Heart left ventricle (tissue), 16 donors: ENCODE results near the gene FAM83E. TPM values are rescaled to one million over a fixed set of nuclear protein-coding genes. Genes with fewer than 3 reads are reported as not detected.
"Not testable (repeated sequence)": the region's sequence is repeated elsewhere in the genome, so short reads cannot be mapped to it uniquely, and the experiment has no call there.

Source experiments
- ATAC-seq, 4 donors: fragments of 200-7000 bp; cut with Tn5 transposase; one replicate each; pipeline ENCODE4 v1.9.1; 2020 to 2022; ENCODE audit warnings: moderate library complexity in 4 of 4, mild to moderate bottlenecking in 3 of 4, moderate number of reproducible peaks in 1 of 4
- DNase-seq, 5 donors: peaks; one replicate each; pipeline ENCODE4 v3.0.0-alpha.2; 2020
- H3K27ac ChIP-seq, 12 donors: fragments of 200-600 bp; sonication (generic) in 4 of 12; one replicate each; pipeline versions ENCODE4 v1.5.0 to v1.8.0; 2016 to 2022; ENCODE audit warnings: mild to moderate bottlenecking in 2 of 12
- H3K27me3 ChIP-seq, 9 donors: fragments of 200-600 bp; sonication (generic) in 2 of 9; one replicate each; pipeline versions ENCODE4 v1.5.1 to v1.8.0; 2016 to 2022; ENCODE audit warnings: mild to moderate bottlenecking in 3 of 9
- H3K36me3 ChIP-seq, 9 donors: fragments of 200-600 bp; sonication (generic) in 2 of 9; one replicate each; pipeline versions ENCODE4 v1.5.0 to v1.8.0; 2018 to 2022; ENCODE audit warnings: mild to moderate bottlenecking in 2 of 9
- H3K4me1 ChIP-seq, 12 donors: fragments of 200-600 bp; sonication (generic) in 4 of 12; one replicate each; pipeline versions ENCODE4 v1.5.0 to v1.8.0; 2016 to 2022; ENCODE audit warnings: mild to moderate bottlenecking in 3 of 12
- H3K4me3 ChIP-seq, 12 donors: fragments of 200-600 bp; sonication (generic) in 4 of 12; one replicate each; pipeline versions ENCODE4 v1.5.0 to v1.8.0; 2017 to 2022; ENCODE audit warnings: mild to moderate bottlenecking in 9 of 12, moderate library complexity in 4 of 12
- H3K9me3 ChIP-seq, 12 donors: fragments of 200-600 bp; sonication (generic) in 4 of 12; one replicate each; pipeline versions ENCODE4 v1.5.0 to v1.8.0; 2016 to 2022; ENCODE audit warnings: mild to moderate bottlenecking in 1 of 12
- POLR2A ChIP-seq, 2 donors: fragments of 450-650 bp; IDR thresholded peaks; one replicate each; pipeline ENCODE4 v1.6.1; 2017; ENCODE audit warnings: antibody characterized with exemption in 2 of 2, mild to moderate bottlenecking in 2 of 2, moderate library complexity in 2 of 2
- WGBS, 4 donors: extraction: QIAGEN DNeasy Blood & Tissue Kit in 2 of 4; methylation state at CpG; one replicate each; pipeline versions ENCODE4 v1.1.5 to v1.1.7; 2013 to 2018; 5-methylcytosine and 5-hydroxymethylcytosine counted together
- intact Hi-C, 10 donors: fragments of 100-400 bp; cut with DNase I; formaldehyde crosslinking; loops; one replicate each; pipeline versions ENCODE4 v1.11.1 to v1.14.2; 2022
- polyA plus RNA-seq, 2 donors: library from polyadenylated mRNA; stranded (reverse); fragments of 200-250 nt; gene quantifications; one replicate each; pipeline ENCODE4 v1.2.3, GENCODE V29; 2013
- total RNA-seq, 9 donors: library from RNA; depleted of rRNA in 2 of 9; stranded (reverse); fragments of >200 nt in 2 of 9; fragmentation: NEBNext Ultra II Directional in 3 of 9; extraction: Animal tissue kit (Norgen Biotek cat#: 25700) in 3 of 9; gene quantifications; one replicate each; pipeline versions ENCODE4 v1.1.0 to v1.2.4, GENCODE V29; 2016 to 2023
- TF ChIP-seq, protein P1 (sequence below), 12 donors: fragments of 200-600 bp; sonication (generic) in 4 of 12; IDR thresholded peaks; one replicate each; pipeline versions ENCODE4 v1.5.0 to v1.8.0; 2018 to 2022; ENCODE audit warnings: antibody characterized with exemption in 12 of 12, mild to moderate bottlenecking in 5 of 12
- donor health status: ischemic (EF 13 %, LVEDD 7.1; RV severe dilation, severe dysfunction).
- donor health status: healthy with polysubstance abuse.
- donor health status: DM: no; HTN: yes; CAD: no.
- donor health status: DM: no; HTN: no; CAD: no.
- donor health status: ischemic (EF 25% LVEDD 6.9; RV normal size, moderate dysfunction).
- donor health status: ischemic (EF 25% LVEDD 5.7; RV mildly dilated, moderate dysfunction).
- donor health status: healthy.
- donor health status: DM: yes; HTN: yes; CAD: no.
- donor health status: ischemic (EF 35%, LVEDD 5.7; RV mildly dilated, moderate dysfunction).
- donor health status: nonischemic (EF 11% LVEDD 7.7; RV severe dilation, severe dysfunction).
- donor health status: DM: yes; HTN: yes; CAD: no.
- donor health status: PGD.
- donor health status: ischemic (EF 29% LVEDD 5.4; RV normal size, mild dysfunction).
- donor health status: nonischemic (EF 23%, LVEDD 6.1; RV moderate dilation, normal function).

Gene FAM83E
- total and polyA plus RNA-seq, 11 donors: 0.14 TPM; not detected in 10

DNA sequence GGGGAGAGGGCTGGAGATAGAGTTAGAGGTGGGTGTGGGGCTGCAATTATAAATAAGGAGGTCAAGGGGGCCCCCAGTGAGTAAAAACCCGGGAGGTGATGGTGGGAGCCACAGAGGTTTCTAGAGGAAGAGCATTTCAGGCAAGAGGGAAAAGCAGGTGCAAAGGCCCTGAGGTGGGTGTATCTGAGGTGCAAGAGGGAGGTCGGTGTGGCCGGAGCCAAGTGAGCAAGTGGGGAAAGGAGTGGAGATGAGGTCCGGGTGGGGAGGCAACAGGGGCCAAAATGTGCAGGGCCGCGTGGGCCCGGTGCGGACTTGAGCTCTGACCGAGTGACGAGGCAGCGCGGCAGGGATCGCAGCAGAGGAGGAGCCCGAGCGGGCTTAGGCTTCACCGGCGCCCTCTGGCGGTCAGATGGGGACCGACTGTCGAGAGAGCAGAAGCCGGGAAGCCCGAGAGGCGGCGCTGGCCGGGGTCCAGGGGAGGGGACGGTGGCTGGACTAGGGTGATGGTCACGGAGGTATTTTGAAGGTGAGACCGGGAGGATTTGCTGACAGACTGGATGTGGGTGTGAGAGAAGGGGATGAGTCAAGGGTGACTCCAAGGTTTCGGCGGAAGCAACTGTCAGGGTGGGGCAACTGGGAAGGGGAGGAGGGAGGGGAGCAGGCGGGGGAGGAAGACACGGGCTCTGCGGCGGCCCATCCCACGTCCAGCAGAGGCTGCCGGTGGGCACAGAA lies 26.0 kb downstream of the FAM83E start:
- H3K4me3 ChIP-seq: peak overlapping the region in 11 of 12 donors; percentile 17 to 53 (median 42)
- peaks cover 0 to 19% (median 4%) of the 10 kb centered on the region in 12 donors for H3K4me1 ChIP-seq
- H3K27ac ChIP-seq: peak overlapping the region in 3 of 12 donors; percentile 13 to 35 (median 17)
- H3K9me3 ChIP-seq: no peaks in the 10 kb centered on the region
- DNase-seq: peak; percentile 87 to 96 (median 91)
- no peaks in the 10 kb centered on the region for H3K36me3 ChIP-seq
- ATAC-seq: peak; percentile 64 to 90 (median 86)
- H3K27me3 ChIP-seq: no peaks in the 10 kb centered on the region
- peak in 1 of 2 donors; percentile 20 for TF ChIP-seq POLR2A (IDR thresholded peaks at IDR 0.05)
- TF ChIP-seq, protein P1, sequence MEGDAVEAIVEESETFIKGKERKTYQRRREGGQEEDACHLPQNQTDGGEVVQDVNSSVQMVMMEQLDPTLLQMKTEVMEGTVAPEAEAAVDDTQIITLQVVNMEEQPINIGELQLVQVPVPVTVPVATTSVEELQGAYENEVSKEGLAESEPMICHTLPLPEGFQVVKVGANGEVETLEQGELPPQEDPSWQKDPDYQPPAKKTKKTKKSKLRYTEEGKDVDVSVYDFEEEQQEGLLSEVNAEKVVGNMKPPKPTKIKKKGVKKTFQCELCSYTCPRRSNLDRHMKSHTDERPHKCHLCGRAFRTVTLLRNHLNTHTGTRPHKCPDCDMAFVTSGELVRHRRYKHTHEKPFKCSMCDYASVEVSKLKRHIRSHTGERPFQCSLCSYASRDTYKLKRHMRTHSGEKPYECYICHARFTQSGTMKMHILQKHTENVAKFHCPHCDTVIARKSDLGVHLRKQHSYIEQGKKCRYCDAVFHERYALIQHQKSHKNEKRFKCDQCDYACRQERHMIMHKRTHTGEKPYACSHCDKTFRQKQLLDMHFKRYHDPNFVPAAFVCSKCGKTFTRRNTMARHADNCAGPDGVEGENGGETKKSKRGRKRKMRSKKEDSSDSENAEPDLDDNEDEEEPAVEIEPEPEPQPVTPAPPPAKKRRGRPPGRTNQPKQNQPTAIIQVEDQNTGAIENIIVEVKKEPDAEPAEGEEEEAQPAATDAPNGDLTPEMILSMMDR (IDR thresholded peaks at IDR 0.05): peak; percentile 86 to 97 (median 92)
- 4 to 5% (median 5%) methylated on average over 35 to 36 of the region's 36 CpGs for WGBS, 4 donors
- intact Hi-C loops: loop anchor here in 9 of 10 donors (5.0 to 10.0 kb wide), 11 partner anchors 82 to 324 kb away; partner anchors contain the start of genes GRIN2D (in 2 of the 9), KDELR1 (in 2 of the 9), EMP3 (in 1 of the 9) and ZNF114 (in 1 of the 9)

DNA sequence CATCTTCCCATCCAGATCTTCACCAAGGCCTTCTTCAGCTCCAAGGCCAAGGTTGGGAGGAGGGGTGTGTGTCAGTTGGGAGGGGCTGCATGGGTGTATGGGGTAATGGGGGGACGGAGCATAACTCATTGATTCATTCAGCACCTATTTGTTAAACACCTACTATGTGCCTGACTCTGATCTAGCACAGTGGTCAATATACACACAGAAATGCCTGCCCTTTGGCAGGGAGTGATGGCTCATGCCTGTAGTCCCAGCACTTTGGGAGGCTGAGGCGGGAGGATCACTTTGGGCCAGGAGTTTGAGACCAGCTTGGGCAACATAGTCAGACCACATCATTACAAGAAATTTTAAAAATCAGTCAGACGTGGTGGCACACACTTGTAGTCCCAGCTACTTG lies 27.5 kb downstream of the FAM83E start:
- TF ChIP-seq POLR2A (IDR thresholded peaks at IDR 0.05): no peak
- TF ChIP-seq, protein P1 (IDR thresholded peaks at IDR 0.05): no peak
- H3K4me3 ChIP-seq: no peak overlapping the region
- intact Hi-C loops: loop anchor here in 9 of 10 donors (5.0 to 10.0 kb wide), 11 partner anchors 80 to 323 kb away; partner anchors contain the start of genes GRIN2D (in 2 of the 9), KDELR1 (in 2 of the 9), EMP3 (in 1 of the 9) and ZNF114 (in 1 of the 9)
- no peaks in the 10 kb centered on the region for H3K36me3 ChIP-seq
- H3K4me1 ChIP-seq: peaks cover 0 to 27% (median 7%) of the 10 kb centered on the region in 12 donors
- no peak overlapping the region for H3K27ac ChIP-seq
- no peak for ATAC-seq
- H3K9me3 ChIP-seq: no peaks in the 10 kb centered on the region
- H3K27me3 ChIP-seq: no peaks in the 10 kb centered on the region
- WGBS, 4 donors: 90 to 100% (median 91%) methylated on average over 2 to 3 of the region's 3 CpGs
- DNase-seq: no peak

DNA sequence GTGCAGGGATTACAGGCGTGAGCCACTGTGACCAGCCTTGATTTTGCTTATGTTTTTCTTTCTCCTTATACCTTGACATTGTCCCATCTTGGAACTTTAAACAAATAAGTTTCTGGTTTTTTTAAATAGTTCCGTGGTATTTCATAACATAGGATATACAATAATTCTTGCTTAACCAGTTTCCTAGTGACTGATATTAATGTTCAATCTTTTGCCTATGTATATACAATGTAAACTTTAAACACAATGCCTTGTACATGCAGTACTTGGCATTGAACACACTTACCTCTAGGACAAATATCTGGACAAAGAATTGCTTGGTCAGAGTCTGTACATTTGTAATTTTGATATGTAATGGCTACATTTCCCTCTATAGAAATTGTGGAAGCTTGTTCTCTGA lies 32.7 kb downstream of the FAM83E start:
- peaks cover 0 to 14% (median 5%) of the 10 kb centered on the region in 12 donors for H3K4me1 ChIP-seq
- 83 to 89% (median 88%) methylated on average over 2 of the region's 2 CpGs for WGBS, 4 donors
- ATAC-seq (no peak), DNase-seq (no peak)
- H3K36me3 ChIP-seq: no peaks in the 10 kb centered on the region
- TF ChIP-seq, protein P1 (IDR thresholded peaks at IDR 0.05): no peak
- no peak for TF ChIP-seq POLR2A (IDR thresholded peaks at IDR 0.05)
- no peak overlapping the region for H3K4me3 ChIP-seq
- intact Hi-C loops: loop anchor here (5.0 to 10.0 kb wide), 9 partner anchors 70 to 317 kb away; partner anchors contain the start of genes LMTK3 (in 3 of the 10), EMP3 (in 1 of the 10), GRIN2D (in 1 of the 10) and KDELR1 (in 1 of the 10)
- no peaks in the 10 kb centered on the region for H3K9me3 ChIP-seq
- H3K27me3 ChIP-seq: no peaks in the 10 kb centered on the region
- H3K27ac ChIP-seq: no peak overlapping the region

DNA sequence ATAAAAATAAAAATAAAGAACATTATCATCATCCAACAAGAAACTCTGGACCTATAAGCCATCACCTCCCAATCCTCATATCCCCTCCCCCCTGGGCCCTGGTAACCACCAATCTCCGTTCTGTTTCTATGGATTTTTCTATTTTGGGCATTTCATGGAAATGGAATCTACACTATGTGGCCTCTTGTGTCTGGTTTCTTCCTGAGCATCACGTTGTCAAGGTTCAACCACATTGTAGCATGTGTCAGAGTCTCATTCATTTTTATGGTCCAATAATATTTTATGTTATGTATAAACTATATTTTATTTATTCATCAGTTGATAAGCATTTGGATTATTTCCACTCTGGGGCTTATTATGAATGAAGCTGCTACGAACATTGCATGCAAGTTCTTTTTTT lies 36.0 kb downstream of the FAM83E start:
- no peak overlapping the region for H3K27ac ChIP-seq
- peaks cover 0 to 8% (median 3%) of the 10 kb centered on the region in 12 donors for H3K4me1 ChIP-seq
- H3K9me3 ChIP-seq: no peaks in the 10 kb centered on the region
- no peak overlapping the region for H3K4me3 ChIP-seq
- H3K27me3 ChIP-seq: no peaks in the 10 kb centered on the region
- WGBS, 4 donors: 37 to 44% (median 38%) methylated on average over 3 of the region's 3 CpGs
- no peak for DNase-seq
- intact Hi-C loops: no loop called here
- ATAC-seq: no peak
- H3K36me3 ChIP-seq: no peaks in the 10 kb centered on the region
- TF ChIP-seq, protein P1 (IDR thresholded peaks at IDR 0.05): no peak
- no peak for TF ChIP-seq POLR2A (IDR thresholded peaks at IDR 0.05)

DNA sequence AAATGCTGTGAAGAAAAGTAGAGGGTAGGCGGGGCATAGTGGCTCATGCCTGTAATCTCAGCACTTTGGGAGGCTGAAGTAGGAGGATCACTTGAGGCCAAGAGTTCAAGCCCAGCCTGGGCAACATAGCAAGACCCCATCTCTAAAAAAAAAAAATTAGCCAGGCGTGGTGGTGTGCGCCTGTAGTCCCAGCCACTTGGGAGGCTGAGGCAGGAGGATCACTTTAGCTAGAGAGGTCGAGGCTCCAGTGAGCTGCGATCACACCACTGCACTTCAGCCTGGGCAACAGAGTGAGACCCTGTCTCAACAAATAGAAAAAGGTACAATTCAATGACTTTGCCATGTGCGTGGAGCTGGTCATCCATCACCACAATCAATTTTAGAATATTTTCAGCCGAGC lies 37.0 kb downstream of the FAM83E start:
- 86 to 96% (median 95%) methylated on average over 7 of the region's 7 CpGs for WGBS, 4 donors
- H3K27ac ChIP-seq, H3K4me3 ChIP-seq, intact Hi-C loops, ATAC-seq, H3K27me3 ChIP-seq, H3K4me1 ChIP-seq, H3K36me3 ChIP-seq, H3K9me3 ChIP-seq, DNase-seq: not testable (repeated sequence)
